HG02852 (cell line): ENCODE measurements around the gene PRDM2.

ENCODE experiments used
- ATAC-seq: cut with Tn5 transposase; IDR thresholded peaks from one replicate; pipeline ENCODE4 v1.9.1; 2021; ENCODE audit warnings: mild to moderate bottlenecking, moderate library complexity; ENCODE audit not compliant: unreplicated experiment

PRDM2 gene

GRCh38 chr1:13731897-13732296 is 31.9 kb downstream of the PRDM2 start:
- no peak for ATAC-seq

DNA sequence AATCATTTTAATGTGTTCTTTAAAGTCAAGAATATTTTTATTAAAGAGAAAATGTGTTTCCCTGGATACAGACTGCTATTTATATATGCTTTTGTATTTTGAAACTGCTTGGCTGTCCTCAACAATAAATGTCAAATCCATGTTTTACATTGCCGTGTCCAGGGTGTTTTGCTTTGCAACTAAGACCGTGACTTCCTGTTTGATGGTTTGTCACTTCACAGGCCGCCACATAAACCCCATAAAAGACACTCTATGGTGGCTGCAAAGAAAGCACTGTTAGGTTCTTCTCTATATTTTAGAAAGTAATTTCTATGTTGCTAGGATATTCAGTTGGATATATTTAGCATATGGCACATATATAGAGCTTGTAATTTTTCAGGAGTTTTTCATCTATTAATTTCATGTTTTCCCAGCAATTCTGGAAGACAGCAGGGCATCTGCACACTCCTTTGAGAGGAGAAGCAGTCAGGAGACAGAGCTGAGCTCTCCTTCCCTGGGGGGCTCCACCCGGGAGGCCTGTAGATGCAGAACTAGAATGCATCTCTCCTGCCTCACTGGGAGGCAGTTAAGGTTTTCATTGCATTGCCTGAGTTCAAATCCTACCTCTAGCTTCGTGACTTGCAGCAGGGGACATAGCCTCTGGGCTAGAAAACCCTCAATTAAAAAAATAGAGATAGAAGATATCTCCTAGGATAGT is 33.1 kb downstream of the PRDM2 start:
- no peak for ATAC-seq

DNA sequence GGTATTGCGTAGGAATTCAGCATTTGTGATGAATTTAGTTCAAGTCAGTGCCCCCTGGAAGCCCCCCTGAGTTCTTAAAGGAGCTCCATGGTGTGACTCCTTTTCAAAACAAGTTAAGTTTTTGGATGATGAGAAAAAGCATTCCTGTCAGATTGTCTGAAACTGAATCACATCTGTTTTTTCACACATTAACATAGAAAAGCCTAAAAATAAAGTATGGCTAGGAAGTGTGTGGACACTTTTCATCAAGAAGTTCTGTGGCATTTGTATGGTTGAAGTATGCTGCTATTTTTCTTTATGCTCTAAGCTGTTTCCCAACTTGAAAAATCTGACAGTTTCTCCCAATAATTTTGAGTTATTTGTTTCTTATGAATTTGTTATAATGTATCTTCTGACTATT is 33.7 kb downstream of the PRDM2 start:
- ATAC-seq, result no peak

GRCh38 chr1:13735168-13735930 is 35.4 kb downstream of the PRDM2 start:
- ATAC-seq, result no peak

DNA sequence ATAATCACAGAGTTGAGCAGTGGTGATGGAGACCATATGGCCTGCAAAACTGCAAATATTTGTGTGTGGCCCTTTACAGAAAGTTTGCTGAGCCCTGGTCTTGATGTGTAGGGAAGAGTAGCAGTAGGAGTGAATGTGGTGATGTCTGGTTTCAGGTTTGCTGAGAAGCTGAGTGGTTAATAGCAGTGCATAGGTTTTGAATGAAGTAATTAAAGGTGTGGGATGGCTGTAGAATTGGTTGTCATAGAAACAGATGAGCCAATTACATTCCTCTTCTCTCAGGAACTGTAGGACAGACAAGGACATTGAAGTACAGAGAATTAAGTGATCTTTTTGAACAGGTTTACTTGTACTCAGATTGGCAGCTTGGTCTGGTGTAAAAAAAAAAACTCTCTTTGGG is 37.4 kb downstream of the PRDM2 start:
- ATAC-seq, result no peak

GRCh38 chr1:13746342-13746741 is 46.4 kb downstream of the PRDM2 start:
- ATAC-seq, result no peak

GRCh38 chr1:13748610-13749505 is 48.9 kb downstream of the PRDM2 start:
- peak; percentile 75 for ATAC-seq

DNA sequence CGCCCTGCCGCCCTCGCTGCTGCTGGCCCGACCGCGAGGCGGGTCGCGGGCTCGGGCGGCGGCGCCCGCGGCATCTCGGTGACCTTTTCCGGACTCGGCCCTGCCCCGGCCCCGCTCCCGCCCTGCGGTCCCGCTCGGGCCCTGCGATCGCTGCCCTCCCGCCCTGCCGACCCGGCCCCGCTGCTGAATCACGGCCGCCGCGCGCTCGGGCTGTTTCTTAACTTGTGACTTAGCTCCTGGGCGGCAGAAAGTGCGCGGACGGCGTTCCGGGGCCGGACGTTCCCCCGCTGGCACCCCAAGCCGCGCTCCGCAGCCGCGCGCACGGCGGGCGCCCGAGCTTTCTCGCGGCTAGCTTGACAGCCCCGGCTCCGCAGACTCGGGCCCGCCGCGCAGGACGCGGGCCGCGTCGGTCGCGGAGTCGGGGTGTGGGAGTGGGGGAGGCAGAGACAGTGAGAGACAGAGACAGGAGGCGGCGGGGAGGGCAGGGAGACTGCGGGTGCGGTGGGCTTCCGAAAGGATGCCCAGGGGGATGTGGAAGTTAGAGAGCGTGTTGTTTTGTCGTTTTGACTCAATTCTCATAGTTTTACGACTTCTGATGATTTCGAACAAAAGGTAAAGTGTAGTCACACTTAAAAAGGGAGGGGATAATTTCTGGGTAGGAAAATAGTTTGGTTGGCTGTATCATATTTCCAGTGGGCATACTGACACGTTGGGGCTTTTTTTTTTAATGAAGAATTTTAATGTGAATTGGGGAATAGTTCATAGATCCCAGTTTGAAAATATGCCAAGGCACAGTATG is 49.8 kb downstream of the PRDM2 start:
- ATAC-seq, result peak; percentile 12

DNA sequence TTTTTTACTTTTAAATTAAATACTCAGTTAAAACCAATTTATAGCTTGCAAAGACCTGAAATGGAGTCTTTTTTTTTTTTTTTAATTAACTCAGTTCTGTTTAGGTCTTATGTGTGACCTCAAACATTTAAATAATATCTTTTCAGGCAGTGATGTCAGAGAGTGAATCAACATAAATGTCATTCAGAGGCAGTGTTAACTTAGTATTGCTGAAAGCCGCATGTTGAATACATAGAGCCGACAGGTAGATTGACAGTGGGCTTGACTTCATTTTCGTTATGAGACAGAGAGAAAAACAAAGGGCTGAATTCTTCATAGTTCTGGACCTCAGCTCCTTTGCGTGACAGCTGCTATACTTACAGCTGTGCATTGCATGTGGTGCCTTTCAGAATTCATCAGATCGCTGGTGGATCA is 51.5 kb downstream of the PRDM2 start:
- ATAC-seq, result no peak

GRCh38 chr1:13751985-13752384 is 52.0 kb downstream of the PRDM2 start:
- no peak for ATAC-seq

GRCh38 chr1:13752852-13753251 is 52.9 kb downstream of the PRDM2 start:
- no peak for ATAC-seq

GRCh38 chr1:13753636-13754402 is 53.8 kb downstream of the PRDM2 start:
- peak; percentile 36 for ATAC-seq

GRCh38 chr1:13754510-13755103 is 54.6 kb downstream of the PRDM2 start:
- ATAC-seq, result no peak

DNA sequence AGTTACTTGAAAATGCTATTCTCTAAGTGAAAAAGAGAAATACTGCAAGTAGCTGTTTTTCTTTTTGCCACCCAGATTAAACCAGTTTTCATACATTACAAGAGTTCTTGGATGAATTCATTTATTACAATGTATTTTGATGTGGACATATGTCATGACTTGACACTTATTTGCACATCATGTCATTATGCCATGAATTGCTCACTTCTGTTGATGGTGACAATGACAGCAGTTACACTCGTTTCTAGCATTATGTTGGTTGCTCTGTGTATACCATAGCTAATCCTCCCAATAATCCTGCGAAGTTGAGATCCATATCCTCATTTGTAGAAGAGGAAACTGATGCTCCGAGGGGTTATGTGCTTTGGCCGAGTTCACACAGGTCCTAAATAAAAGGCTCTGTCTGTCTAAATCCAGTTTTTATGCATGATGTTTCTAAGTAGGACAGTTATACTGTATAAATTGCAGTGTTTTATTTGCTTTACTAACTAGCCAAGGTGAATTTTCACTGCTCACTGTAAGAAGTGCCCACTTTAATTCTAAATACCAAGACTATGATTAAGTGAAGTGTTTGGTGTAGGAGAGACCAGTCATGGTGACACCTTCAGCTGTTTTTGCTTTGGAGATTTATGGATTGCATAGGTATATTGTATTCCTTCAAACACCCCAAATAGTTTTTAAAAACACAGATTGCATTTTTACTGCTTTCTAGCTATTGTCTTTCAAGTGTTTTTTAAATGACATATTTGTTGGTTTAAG is 56.7 kb downstream of the PRDM2 start:
- no peak for ATAC-seq

GRCh38 chr1:13757693-13758092 is 57.7 kb downstream of the PRDM2 start:
- no peak for ATAC-seq

GRCh38 chr1:13759072-13759471 is 59.1 kb downstream of the PRDM2 start:
- ATAC-seq, result no peak

DNA sequence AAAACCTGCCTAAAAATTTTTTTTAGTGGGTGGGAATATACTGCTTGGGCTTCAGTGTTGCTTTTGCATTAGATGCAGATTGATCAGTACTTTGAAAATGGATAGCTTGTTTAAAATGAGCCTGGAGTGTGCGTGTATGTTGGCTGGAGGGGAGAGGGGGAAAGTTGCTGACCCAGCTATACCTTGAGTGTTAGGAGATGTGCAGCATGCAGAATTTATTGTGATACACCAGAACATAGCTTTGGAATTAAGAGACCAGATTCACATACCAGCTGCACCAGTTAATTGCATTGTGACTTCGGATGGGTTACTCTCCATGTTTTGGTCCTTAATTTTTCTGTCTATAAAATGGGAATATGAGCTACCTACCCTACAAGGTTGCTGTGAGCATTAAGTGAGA is 60.4 kb downstream of the PRDM2 start:
- no peak for ATAC-seq

DNA sequence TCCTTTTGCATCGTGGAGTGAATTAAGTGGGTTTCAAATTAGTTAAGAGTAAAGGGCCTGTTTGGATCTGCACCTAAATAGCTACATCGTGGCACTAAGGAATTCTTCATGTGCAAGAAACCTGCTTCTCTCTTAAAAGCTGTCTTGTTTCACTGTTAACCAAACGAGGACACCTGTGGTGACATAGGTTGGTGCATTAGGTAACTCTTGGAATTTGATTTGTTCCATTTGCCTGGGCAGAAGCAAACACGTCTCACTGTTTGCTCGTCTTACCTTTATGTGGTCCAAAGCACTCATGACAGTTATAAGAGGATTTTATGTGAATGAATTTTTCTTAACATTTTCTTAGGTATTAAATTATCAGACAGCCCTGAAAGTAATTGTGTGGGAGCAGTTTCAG is 60.9 kb downstream of the PRDM2 start:
- no peak for ATAC-seq

DNA sequence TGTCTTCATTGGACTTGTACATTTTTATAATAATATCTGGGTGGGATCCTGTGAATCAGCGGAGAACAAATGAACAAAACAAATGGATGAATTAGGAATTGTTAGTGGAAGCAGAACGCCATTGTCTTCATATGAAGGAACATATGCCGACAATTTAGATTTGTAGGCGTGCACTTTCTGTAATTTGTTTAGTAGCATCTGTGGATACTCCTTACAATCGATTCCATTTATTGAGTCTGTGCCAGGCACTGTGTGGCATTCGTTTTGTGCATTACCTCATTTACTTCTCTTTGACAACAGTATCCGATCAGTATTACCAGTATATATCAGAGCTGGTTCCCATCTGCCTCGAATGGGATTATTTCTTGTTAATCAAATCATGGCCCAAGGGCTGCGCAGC is 61.9 kb downstream of the PRDM2 start:
- ATAC-seq, result no peak
